ENCODE data around the gene HES7. TPM values are rescaled to one million over a fixed set of nuclear protein-coding genes. Genes with fewer than 3 reads are reported as not detected.

The HES7 gene
- total RNA-seq, 4 donors from 2014 or later = 1.4 TPM; not detected in 3

DNA sequence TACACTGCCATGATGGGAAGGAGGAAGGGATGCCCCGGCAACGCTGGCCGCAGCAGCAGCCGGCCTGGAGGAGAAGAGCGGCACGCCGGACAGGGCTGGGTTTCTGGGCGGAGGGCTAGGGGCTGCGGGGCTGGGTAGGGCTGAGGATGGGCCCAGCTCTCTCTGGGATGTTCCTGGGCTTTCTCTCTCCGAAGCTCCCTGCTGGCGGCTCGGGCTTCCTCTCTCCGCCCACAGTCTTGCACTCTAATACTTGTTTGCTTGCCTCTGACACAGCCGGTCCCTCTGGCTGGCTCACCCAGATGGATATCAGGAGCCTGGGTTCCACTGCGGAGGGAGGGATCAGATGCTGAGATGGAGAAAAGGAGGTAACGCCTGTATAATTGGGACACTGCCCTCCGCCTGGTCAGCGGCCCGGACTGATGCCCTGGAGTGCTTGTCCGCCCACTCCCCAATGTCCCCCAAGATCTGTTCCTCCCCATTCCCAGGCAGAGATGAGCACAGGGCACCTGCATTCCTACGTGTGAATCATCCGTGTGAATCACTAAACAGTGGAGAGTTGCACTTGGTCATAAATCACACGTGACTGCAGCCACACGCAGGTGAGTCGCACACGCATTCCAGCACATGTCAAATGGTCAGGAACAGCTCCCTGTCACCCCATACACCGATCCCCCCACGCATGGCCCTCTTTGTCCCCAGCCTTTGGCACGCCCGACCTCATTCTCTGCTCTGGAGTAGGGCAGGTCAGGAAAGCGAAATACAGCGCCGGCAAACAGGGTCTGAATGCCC lies 5.7 kb downstream of the HES7 start, which contains the start of gene ALOXE3:
Gene ALOXE3 (minus strand): TSS at position 535 of the 789 bp plus-strand sequence. CDS start 524 bp downstream, at position 11.
- DNase-seq (ENCODE audit: extremely low spot score) = no peak
- TF ChIP-seq EP300 (IDR thresholded peaks at IDR 0.05) = no peak
- TF ChIP-seq POLR2AphosphoS5 (IDR thresholded peaks at IDR 0.05) = peak in 1 of 2 donors; percentile 31
- H3K4me3 ChIP-seq = peak within 1 kb of the TSS; percentile 55 to 79 (median 59)
- H3K27me3 ChIP-seq = peaks cover 10 to 74% (median 42%) of the 10 kb centered on the region in 4 donors
- WGBS = under 1% methylated on average over 28 of the region's 33 CpGs
- H3K27ac ChIP-seq (replicated peaks in 1 of 4) = peak within 1 kb of the TSS; percentile 72 to 86 (median 80)
- no peaks in the 10 kb centered on the region for H3K9me3 ChIP-seq
- no peaks in the 10 kb centered on the region for H3K36me3 ChIP-seq
- intact Hi-C loops (cut with DNase I) = loop anchor here (5.0 kb wide), 1 partner anchor 36 kb away; no protein-coding TSS in a partner anchor
- peaks cover 46 to 54% (median 51%) of the 10 kb centered on the region in 4 donors for H3K4me1 ChIP-seq

DNA sequence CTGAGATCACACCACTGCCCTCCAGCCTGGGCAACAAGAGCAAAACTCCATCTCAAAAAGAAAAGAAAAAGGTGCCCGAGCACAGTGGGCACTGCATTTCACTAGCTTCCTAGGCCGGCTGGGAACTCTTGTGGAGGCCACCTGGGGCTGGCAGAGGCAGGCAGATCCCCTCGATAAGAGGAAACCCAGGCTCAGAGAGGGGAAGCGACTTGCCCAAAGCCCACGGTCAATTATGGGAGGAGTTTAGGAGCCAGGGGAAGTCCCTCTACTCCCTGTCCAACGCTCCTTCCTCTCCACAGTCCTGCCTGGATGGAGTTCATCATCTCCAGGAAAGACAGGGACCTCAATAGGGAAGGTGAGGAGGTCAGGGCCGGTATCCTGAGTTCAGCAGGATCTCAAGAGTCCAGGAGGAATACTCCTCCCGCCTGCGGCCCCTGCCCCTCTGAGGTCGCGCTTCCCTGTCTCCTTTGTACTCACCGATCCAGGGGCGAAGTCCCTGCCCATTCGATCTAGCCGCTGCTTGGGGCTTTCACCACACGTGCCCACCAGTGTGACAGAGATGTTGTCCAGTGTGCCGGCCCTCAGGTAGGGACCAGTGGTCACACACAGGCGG lies 6.4 kb downstream of the HES7 start:
- no peak for DNase-seq (ENCODE audit: extremely low spot score)
- peaks cover 39 to 47% (median 44%) of the 10 kb centered on the region in 4 donors for H3K4me1 ChIP-seq
- peak overlapping the region in 2 of 4 donors; percentile 72 to 86 for H3K27ac ChIP-seq (replicated peaks in 1 of 4)
- H3K36me3 ChIP-seq = no peaks in the 10 kb centered on the region
- no peak for TF ChIP-seq EP300 (IDR thresholded peaks at IDR 0.05)
- TF ChIP-seq POLR2AphosphoS5 (IDR thresholded peaks at IDR 0.05) = no peak
- TF ChIP-seq POLR2A (IDR thresholded peaks at IDR 0.05; ENCODE audit: low read depth) = no peak
- intact Hi-C loops (cut with DNase I) = loop anchor here (5.0 kb wide), 1 partner anchor 35 kb away; no protein-coding TSS in a partner anchor
- WGBS = 31% methylated on average over 6 of the region's 18 CpGs
- peaks cover 10 to 74% (median 43%) of the 10 kb centered on the region in 4 donors for H3K27me3 ChIP-seq
- H3K4me3 ChIP-seq = peak overlapping the region; percentile 55 to 79 (median 59)
- no peaks in the 10 kb centered on the region for H3K9me3 ChIP-seq

DNA sequence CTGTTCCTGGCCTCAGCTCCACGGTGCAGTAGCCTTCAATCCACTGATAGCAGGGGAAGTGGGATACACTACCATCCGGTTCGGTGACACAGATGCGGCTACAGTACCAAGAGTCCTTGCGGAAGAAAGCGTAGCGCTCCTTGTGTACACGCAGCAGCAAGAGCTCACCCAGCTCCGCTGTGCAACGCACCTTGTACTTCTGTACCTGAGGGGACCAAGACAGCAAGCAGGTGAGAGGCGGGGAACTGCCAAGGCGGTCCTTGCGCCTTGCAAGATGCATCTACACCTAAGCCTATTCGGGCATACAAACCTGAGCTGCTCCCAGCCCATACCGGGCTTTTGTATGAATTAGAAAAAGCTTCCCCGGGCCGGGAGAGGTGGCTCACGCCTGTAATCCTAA lies 7.1 kb downstream of the HES7 start:
- no peak for DNase-seq (ENCODE audit: extremely low spot score)
- Histone ChIP-seq H3K4me1 (peaks cover 32 to 40% (median 37%) of the 10 kb centered on the region in 4 donors), H3K9me3 (no peaks in the 10 kb centered on the region), H3K4me3 (no peak overlapping the region), H3K27ac (replicated peaks in 1 of 4) (no peak overlapping the region), H3K27me3 (peaks cover 8 to 74% (median 42%) of the 10 kb centered on the region in 4 donors), H3K36me3 (no peaks in the 10 kb centered on the region)
- intact Hi-C loops (cut with DNase I) = loop anchor here (5.0 kb wide), 1 partner anchor 34 kb away; no protein-coding TSS in a partner anchor
- 65% methylated on average over 14 of the region's 18 CpGs for WGBS
- TF ChIP-seq POLR2A (IDR thresholded peaks at IDR 0.05; ENCODE audit: low read depth) (no peak), POLR2AphosphoS5 (IDR thresholded peaks at IDR 0.05) (no peak), EP300 (IDR thresholded peaks at IDR 0.05) (no peak)
- TF ChIP-seq, protein P1, sequence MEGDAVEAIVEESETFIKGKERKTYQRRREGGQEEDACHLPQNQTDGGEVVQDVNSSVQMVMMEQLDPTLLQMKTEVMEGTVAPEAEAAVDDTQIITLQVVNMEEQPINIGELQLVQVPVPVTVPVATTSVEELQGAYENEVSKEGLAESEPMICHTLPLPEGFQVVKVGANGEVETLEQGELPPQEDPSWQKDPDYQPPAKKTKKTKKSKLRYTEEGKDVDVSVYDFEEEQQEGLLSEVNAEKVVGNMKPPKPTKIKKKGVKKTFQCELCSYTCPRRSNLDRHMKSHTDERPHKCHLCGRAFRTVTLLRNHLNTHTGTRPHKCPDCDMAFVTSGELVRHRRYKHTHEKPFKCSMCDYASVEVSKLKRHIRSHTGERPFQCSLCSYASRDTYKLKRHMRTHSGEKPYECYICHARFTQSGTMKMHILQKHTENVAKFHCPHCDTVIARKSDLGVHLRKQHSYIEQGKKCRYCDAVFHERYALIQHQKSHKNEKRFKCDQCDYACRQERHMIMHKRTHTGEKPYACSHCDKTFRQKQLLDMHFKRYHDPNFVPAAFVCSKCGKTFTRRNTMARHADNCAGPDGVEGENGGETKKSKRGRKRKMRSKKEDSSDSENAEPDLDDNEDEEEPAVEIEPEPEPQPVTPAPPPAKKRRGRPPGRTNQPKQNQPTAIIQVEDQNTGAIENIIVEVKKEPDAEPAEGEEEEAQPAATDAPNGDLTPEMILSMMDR (IDR thresholded peaks at IDR 0.05) = no peak

DNA sequence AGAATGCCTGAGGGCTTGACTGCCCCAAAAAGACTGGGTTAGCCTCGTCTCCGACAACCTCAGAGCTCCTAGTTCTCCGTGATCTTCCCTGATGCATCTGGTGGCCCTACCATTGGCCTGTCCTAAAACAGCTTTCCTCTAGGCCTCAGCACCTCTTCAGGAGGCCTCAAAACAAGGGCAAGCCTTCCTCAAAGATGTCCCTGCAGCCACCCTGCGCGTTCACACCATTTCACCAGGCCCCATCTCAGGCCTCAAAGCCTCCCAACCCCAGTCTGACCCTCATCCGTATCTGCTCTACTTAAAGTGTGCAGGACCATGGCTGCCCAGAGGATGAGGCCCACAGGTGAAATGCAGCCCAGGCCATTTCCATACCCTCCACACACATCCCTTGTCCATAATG lies 13.0 kb downstream of the HES7 start:
- no peak overlapping the region for H3K4me3 ChIP-seq
- H3K9me3 ChIP-seq = no peaks in the 10 kb centered on the region
- TF ChIP-seq POLR2AphosphoS5 (IDR thresholded peaks at IDR 0.05) (no peak), EP300 (IDR thresholded peaks at IDR 0.05) (no peak), POLR2A (IDR thresholded peaks at IDR 0.05; ENCODE audit: low read depth) (no peak)
- TF ChIP-seq, protein P1 (IDR thresholded peaks at IDR 0.05) = no peak
- no peaks in the 10 kb centered on the region for H3K36me3 ChIP-seq
- peaks cover 8 to 88% (median 38%) of the 10 kb centered on the region in 4 donors for H3K27me3 ChIP-seq
- intact Hi-C loops (cut with DNase I) = no loop called here
- 91% methylated on average over 6 of the region's 6 CpGs for WGBS
- no peak for DNase-seq (ENCODE audit: extremely low spot score)
- peaks cover 7 to 11% (median 10%) of the 10 kb centered on the region in 4 donors for H3K4me1 ChIP-seq
- no peak overlapping the region for H3K27ac ChIP-seq (replicated peaks in 1 of 4)

DNA sequence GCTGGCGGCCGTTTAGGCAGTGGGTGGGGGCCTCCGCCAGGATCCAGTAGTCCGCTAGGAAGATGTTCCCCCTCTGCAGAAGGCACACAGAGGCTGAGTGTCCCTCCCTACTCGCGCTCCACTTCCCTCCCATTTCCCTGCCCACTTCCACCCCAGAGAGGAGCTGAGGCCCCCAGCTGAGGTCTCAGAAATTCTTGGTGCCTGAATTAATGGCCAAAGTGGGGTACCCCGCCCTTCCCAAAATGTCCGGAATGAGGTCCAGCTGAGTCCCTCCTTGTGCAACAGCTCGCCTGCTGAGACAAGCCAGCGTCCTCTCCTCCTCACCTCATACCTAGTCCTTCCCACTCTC lies 13.5 kb downstream of the HES7 start:
- H3K27ac ChIP-seq (replicated peaks in 1 of 4) = no peak overlapping the region
- H3K9me3 ChIP-seq = no peaks in the 10 kb centered on the region
- WGBS = 34% methylated on average over 6 of the region's 10 CpGs
- intact Hi-C loops (cut with DNase I) = no loop called here
- H3K4me1 ChIP-seq = peaks cover 7 to 11% (median 10%) of the 10 kb centered on the region in 4 donors
- H3K4me3 ChIP-seq = peak overlapping the region in 2 of 4 donors; percentile 31 to 45
- H3K27me3 ChIP-seq = peaks cover 8 to 83% (median 34%) of the 10 kb centered on the region in 4 donors
- no peaks in the 10 kb centered on the region for H3K36me3 ChIP-seq
- no peak for DNase-seq (ENCODE audit: extremely low spot score)
- TF ChIP-seq POLR2AphosphoS5 (IDR thresholded peaks at IDR 0.05) (no peak), POLR2A (IDR thresholded peaks at IDR 0.05; ENCODE audit: low read depth) (no peak), EP300 (IDR thresholded peaks at IDR 0.05) (no peak)
- TF ChIP-seq, protein P1 (IDR thresholded peaks at IDR 0.05) = no peak

Data from esophagus muscularis mucosa (tissue), 4 donors.